ENCODE measurements around the gene KRTAP10-12. TPM values are rescaled to one million over a fixed set of nuclear protein-coding genes. Genes with fewer than 3 reads are reported as not detected.

The KRTAP10-12 gene
- total and polyA plus RNA-seq, 10 of the 15 experiments (the other 5 are each of a cell fraction or from before 2014, with no cell fraction given): not detected

DNA sequence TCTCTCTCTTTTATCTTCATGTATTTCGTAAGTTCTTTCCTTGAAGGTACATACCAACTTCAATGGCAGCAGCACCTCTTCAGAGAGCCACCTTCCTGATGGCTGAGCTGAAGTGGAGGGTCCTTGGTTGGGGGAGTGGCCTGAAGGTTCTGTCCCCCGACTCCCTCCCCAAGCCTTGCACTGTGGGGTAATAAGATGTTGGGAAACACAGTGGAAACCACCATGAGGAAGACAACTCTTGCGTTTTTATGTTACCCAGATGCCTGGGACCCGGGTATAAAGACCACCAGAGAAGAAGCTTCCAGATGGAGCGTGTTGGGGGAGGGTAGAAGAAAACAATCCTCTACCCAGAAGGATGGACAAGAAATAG, 38.4 kb upstream of the KRTAP10-12 start:
- intact Hi-C loops (cut with micrococcal nuclease; ENCODE audit: unreplicated experiment): no loop called here
- H3K4me3 ChIP-seq: no peak overlapping the region
- no peak for ATAC-seq

More for the DNA sequence above, 38.4 kb upstream of the KRTAP10-12 start:
- Histone ChIP-seq H2AFZ (ENCODE audit: control insufficient read depth, low read depth, low read length) (no peak overlapping the region), H3K9ac (ENCODE audit: control insufficient read depth, insufficient read depth, low read length) (no peak overlapping the region), H3K27me3 (replicated peaks in 1 of 2; ENCODE audit: control insufficient read depth in 2 of 2, insufficient read depth in 2 of 2, low read length in 1 of 2) (no peaks in the 10 kb centered on the region), H3K27ac (ENCODE audit: control insufficient read depth, insufficient read depth) (no peak overlapping the region), H4K20me1 (ENCODE audit: control insufficient read depth, insufficient read depth) (no peaks in the 10 kb centered on the region), H3K4me1 (ENCODE audit: control insufficient read depth, insufficient read depth, low read length) (no peaks in the 10 kb centered on the region), H3K79me2 (ENCODE audit: control insufficient read depth, insufficient read depth, low read length) (no peaks in the 10 kb centered on the region), H3K4me2 (ENCODE audit: control insufficient read depth, insufficient read depth) (no peak overlapping the region), H3K9me3 (replicated peaks; ENCODE audit: control insufficient read depth, insufficient read depth, low read length) (peaks cover 2% of the 10 kb centered on the region; the same call in 1 of the 3 replicates), H3K36me3 (ENCODE audit: control insufficient read depth in 2 of 2, insufficient read depth in 2 of 2, low read length in 1 of 2) (no peaks in the 10 kb centered on the region)
- BruUV-seq (replicated peaks): no TSS peak
- ChIA-PET SMC1A (ENCODE audit: uncharacterized antibody, unreplicated experiment) (no interaction called here), POLR2A (no interaction called here), RAD21 (ENCODE audit: unreplicated experiment) (no interaction called here), CTCF (no interaction called here)
- DNase-seq (ENCODE audit: low read depth, low spot score) (no peak), FAIRE-seq (no peak)
- in situ Hi-C loops (cut with MboI): no loop called here
- TF ChIP-seq TCF7 (IDR thresholded peaks at IDR 0.05; ENCODE audit: borderline replicate concordance) (no peak), BCL11A (IDR thresholded peaks at IDR 0.05; ENCODE audit: low read depth, low read length) (no peak), BHLHE40 (IDR thresholded peaks at IDR 0.05; ENCODE audit: borderline replicate concordance in 1 of 2, low read depth in 2 of 2, low read length in 1 of 2) (no peak)
- TF ChIP-seq, protein P1, sequence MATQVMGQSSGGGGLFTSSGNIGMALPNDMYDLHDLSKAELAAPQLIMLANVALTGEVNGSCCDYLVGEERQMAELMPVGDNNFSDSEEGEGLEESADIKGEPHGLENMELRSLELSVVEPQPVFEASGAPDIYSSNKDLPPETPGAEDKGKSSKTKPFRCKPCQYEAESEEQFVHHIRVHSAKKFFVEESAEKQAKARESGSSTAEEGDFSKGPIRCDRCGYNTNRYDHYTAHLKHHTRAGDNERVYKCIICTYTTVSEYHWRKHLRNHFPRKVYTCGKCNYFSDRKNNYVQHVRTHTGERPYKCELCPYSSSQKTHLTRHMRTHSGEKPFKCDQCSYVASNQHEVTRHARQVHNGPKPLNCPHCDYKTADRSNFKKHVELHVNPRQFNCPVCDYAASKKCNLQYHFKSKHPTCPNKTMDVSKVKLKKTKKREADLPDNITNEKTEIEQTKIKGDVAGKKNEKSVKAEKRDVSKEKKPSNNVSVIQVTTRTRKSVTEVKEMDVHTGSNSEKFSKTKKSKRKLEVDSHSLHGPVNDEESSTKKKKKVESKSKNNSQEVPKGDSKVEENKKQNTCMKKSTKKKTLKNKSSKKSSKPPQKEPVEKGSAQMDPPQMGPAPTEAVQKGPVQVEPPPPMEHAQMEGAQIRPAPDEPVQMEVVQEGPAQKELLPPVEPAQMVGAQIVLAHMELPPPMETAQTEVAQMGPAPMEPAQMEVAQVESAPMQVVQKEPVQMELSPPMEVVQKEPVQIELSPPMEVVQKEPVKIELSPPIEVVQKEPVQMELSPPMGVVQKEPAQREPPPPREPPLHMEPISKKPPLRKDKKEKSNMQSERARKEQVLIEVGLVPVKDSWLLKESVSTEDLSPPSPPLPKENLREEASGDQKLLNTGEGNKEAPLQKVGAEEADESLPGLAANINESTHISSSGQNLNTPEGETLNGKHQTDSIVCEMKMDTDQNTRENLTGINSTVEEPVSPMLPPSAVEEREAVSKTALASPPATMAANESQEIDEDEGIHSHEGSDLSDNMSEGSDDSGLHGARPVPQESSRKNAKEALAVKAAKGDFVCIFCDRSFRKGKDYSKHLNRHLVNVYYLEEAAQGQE (IDR thresholded peaks at IDR 0.05; ENCODE audit: low read depth, low read length): no peak
- TF ChIP-seq, protein P2, sequence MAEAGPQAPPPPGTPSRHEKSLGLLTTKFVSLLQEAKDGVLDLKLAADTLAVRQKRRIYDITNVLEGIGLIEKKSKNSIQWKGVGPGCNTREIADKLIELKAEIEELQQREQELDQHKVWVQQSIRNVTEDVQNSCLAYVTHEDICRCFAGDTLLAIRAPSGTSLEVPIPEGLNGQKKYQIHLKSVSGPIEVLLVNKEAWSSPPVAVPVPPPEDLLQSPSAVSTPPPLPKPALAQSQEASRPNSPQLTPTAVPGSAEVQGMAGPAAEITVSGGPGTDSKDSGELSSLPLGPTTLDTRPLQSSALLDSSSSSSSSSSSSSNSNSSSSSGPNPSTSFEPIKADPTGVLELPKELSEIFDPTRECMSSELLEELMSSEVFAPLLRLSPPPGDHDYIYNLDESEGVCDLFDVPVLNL (IDR thresholded peaks at IDR 0.05; ENCODE audit: low read depth, low read length): no peak
- TF ChIP-seq, protein P3, sequence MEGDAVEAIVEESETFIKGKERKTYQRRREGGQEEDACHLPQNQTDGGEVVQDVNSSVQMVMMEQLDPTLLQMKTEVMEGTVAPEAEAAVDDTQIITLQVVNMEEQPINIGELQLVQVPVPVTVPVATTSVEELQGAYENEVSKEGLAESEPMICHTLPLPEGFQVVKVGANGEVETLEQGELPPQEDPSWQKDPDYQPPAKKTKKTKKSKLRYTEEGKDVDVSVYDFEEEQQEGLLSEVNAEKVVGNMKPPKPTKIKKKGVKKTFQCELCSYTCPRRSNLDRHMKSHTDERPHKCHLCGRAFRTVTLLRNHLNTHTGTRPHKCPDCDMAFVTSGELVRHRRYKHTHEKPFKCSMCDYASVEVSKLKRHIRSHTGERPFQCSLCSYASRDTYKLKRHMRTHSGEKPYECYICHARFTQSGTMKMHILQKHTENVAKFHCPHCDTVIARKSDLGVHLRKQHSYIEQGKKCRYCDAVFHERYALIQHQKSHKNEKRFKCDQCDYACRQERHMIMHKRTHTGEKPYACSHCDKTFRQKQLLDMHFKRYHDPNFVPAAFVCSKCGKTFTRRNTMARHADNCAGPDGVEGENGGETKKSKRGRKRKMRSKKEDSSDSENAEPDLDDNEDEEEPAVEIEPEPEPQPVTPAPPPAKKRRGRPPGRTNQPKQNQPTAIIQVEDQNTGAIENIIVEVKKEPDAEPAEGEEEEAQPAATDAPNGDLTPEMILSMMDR (IDR thresholded peaks at IDR 0.05 in 2 of 3, conservative IDR thresholded peaks at IDR 0.05 in 1 of 3; ENCODE audit: control insufficient read depth in 2 of 3, extremely low read depth in 1 of 3, insufficient read depth in 1 of 3, low read depth in 3 of 3, low read length in 3 of 3): no peak
- TF ChIP-seq, protein P4, sequence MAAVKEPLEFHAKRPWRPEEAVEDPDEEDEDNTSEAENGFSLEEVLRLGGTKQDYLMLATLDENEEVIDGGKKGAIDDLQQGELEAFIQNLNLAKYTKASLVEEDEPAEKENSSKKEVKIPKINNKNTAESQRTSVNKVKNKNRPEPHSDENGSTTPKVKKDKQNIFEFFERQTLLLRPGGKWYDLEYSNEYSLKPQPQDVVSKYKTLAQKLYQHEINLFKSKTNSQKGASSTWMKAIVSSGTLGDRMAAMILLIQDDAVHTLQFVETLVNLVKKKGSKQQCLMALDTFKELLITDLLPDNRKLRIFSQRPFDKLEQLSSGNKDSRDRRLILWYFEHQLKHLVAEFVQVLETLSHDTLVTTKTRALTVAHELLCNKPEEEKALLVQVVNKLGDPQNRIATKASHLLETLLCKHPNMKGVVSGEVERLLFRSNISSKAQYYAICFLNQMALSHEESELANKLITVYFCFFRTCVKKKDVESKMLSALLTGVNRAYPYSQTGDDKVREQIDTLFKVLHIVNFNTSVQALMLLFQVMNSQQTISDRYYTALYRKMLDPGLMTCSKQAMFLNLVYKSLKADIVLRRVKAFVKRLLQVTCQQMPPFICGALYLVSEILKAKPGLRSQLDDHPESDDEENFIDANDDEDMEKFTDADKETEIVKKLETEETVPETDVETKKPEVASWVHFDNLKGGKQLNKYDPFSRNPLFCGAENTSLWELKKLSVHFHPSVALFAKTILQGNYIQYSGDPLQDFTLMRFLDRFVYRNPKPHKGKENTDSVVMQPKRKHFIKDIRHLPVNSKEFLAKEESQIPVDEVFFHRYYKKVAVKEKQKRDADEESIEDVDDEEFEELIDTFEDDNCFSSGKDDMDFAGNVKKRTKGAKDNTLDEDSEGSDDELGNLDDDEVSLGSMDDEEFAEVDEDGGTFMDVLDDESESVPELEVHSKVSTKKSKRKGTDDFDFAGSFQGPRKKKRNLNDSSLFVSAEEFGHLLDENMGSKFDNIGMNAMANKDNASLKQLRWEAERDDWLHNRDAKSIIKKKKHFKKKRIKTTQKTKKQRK (IDR thresholded peaks at IDR 0.05; ENCODE audit: low read depth, low read length): no peak
- WGBS (ENCODE audit: insufficient coverage, insufficient replicate concordance, low lambda C conversion rate, missing lambda C conversion rate): 12% methylated on average over 5 of the region's 5 CpGs
